Hepatocyte (in vitro differentiated cells): ENCODE measurements around the gene TMC5. TPM values are rescaled to one million over a fixed set of nuclear protein-coding genes. Genes with fewer than 3 reads are reported as not detected.

Source experiments
- DNase-seq: peaks from one replicate; pipeline ENCODE4 v3.0.0-alpha.2; 2016; ENCODE audit warnings: low spot score
- H2AFZ ChIP-seq: fragments of 200-600 bp; sonication (generic); 2 replicates; pipeline ENCODE4 v1.6.0; 2016; ENCODE audit warnings: antibody characterized with exemption, mild to moderate bottlenecking
- H3K27ac ChIP-seq: fragments of 200-600 bp; sonication (generic); 2 replicates; pipeline ENCODE4 v1.5.1; 2016; ENCODE audit warnings: mild to moderate bottlenecking
- H3K27me3 ChIP-seq: fragments of 200-600 bp; sonication (generic); 2 replicates; pipeline ENCODE4 v1.6.1; 2016
- H3K36me3 ChIP-seq: fragments of 200-600 bp; sonication (generic); replicated peaks from 2 replicates; pipeline ENCODE4 v1.5.1; 2016; ENCODE audit warnings: low read depth; ENCODE audit not compliant: insufficient read depth
- H3K4me1 ChIP-seq: fragments of 200-600 bp; sonication (generic); 2 replicates; pipeline ENCODE4 v1.5.1; 2016; ENCODE audit warnings: mild to moderate bottlenecking, moderate library complexity; ENCODE audit not compliant: insufficient read depth
- H3K4me2 ChIP-seq: fragments of 200-600 bp; sonication (generic); 2 replicates; pipeline ENCODE4 v1.6.0; 2016
- H3K4me3 ChIP-seq: fragments of 200-600 bp; sonication (generic); 2 replicates; pipeline ENCODE4 v1.5.1; 2016; ENCODE audit warnings: mild to moderate bottlenecking
- H3K79me2 ChIP-seq: fragments of 200-600 bp; sonication (generic); 2 replicates; pipeline ENCODE4 v1.6.0; 2017; ENCODE audit warnings: mild to moderate bottlenecking
- H3K9me2 ChIP-seq: fragments of 200-600 bp; sonication (generic); replicated peaks from 2 replicates; pipeline ENCODE4 v1.6.0; 2017; ENCODE audit warnings: mild to moderate bottlenecking; ENCODE audit not compliant: insufficient read depth
- H3K9me3 ChIP-seq: fragments of 200-600 bp; sonication (generic); 2 replicates; pipeline ENCODE4 v1.5.1; 2016; ENCODE audit warnings: low read depth, mild to moderate bottlenecking
- H4K20me1 ChIP-seq: fragments of 200-600 bp; sonication (generic); 2 replicates; pipeline ENCODE4 v1.6.0; 2016; ENCODE audit warnings: mild to moderate bottlenecking; ENCODE audit not compliant: insufficient read depth, poor library complexity, severe bottlenecking
- CTCF ChIP-seq: fragments of 200-600 bp; sonication (generic); IDR thresholded peaks from 2 replicates; pipeline ENCODE4 v1.5.1; 2016; ENCODE audit warnings: antibody characterized with exemption, mild to moderate bottlenecking; ENCODE audit not compliant: poor library complexity
- EZH2 ChIP-seq: fragments of 200-600 bp; sonication (generic); IDR thresholded peaks from 2 replicates; pipeline ENCODE4 v1.6.1; 2016; ENCODE audit warnings: antibody characterized with exemption, mild to moderate bottlenecking, borderline replicate concordance
- EZH2phosphoT487 ChIP-seq: fragments of 200-600 bp; sonication (generic); IDR thresholded peaks from one replicate; pipeline ENCODE4 v1.6.1; 2018; ENCODE audit warnings: antibody characterized with exemption, mild to moderate bottlenecking, low read depth, moderate library complexity; ENCODE audit not compliant: unreplicated experiment, severe bottlenecking
- WGBS: methylation state at CpG from one replicate; pipeline ENCODE4 v1.1.6; 2016; ENCODE audit warnings: low lambda C conversion rate; ENCODE audit errors: missing lambda C conversion rate; 5-methylcytosine and 5-hydroxymethylcytosine counted together
- polyA plus RNA-seq: library from polyadenylated mRNA; unstranded; fragments of >200 nt; fragmentation: Nextera tagmentation; extraction: Ambion mirVana; gene quantifications from 2 replicates; pipeline ENCODE4 v1.2.1, GENCODE V29; 2016
- total RNA-seq: library from RNA; depleted of rRNA; stranded (reverse); fragments of >200 nt; gene quantifications from 2 replicates; pipeline ENCODE4 v1.2.3, GENCODE V29; 2014

Gene TMC5
- total and polyA plus RNA-seq, 2 experiments from 2014 or later, result 2.9 to 3.3 TPM

GRCh38 chr16:19458722-19459379, 41.2 kb downstream of the TMC5 start:
- no peak overlapping the region for H3K27ac ChIP-seq
- TF ChIP-seq EZH2 (no peak), CTCF (no peak), EZH2phosphoT487 (no peak)
- H4K20me1 ChIP-seq, result no peaks in the 10 kb centered on the region
- no peak overlapping the region for H3K4me3 ChIP-seq
- H3K36me3 ChIP-seq, result no peaks in the 10 kb centered on the region
- H3K4me1 ChIP-seq, result no peaks in the 10 kb centered on the region
- no peak overlapping the region for H3K4me2 ChIP-seq
- no peaks in the 10 kb centered on the region for H3K9me2 ChIP-seq
- no peaks in the 10 kb centered on the region for H3K27me3 ChIP-seq
- no peak overlapping the region for H2AFZ ChIP-seq
- H3K79me2 ChIP-seq, result no peaks in the 10 kb centered on the region
- H3K9me3 ChIP-seq, result no peaks in the 10 kb centered on the region
- no peak for DNase-seq
- 94% methylated on average over 9 of the region's 9 CpGs for WGBS

GRCh38 chr16:19460397-19460796, 42.7 kb downstream of the TMC5 start:
- 96% methylated on average over 2 of the region's 2 CpGs for WGBS
- TF ChIP-seq CTCF (no peak), EZH2phosphoT487 (no peak), EZH2 (no peak)

GRCh38 chr16:19463468-19464315, 46.0 kb downstream of the TMC5 start:
- no peak overlapping the region for H3K4me3 ChIP-seq
- H3K4me2 ChIP-seq, result no peak overlapping the region
- no peaks in the 10 kb centered on the region for H3K36me3 ChIP-seq
- H3K9me2 ChIP-seq, result no peaks in the 10 kb centered on the region
- H2AFZ ChIP-seq, result no peak overlapping the region
- H3K27ac ChIP-seq, result no peak overlapping the region
- no peak for TF ChIP-seq EZH2
- no peak for TF ChIP-seq EZH2phosphoT487
- TF ChIP-seq CTCF, result no peak
- 85% methylated on average over 12 of the region's 12 CpGs for WGBS
- H3K79me2 ChIP-seq, result no peaks in the 10 kb centered on the region
- no peaks in the 10 kb centered on the region for H4K20me1 ChIP-seq
- H3K4me1 ChIP-seq, result no peaks in the 10 kb centered on the region
- H3K27me3 ChIP-seq, result no peaks in the 10 kb centered on the region
- DNase-seq, result peak; percentile 9
- no peaks in the 10 kb centered on the region for H3K9me3 ChIP-seq

More at GRCh38 chr16:19460397-19460796, 42.7 kb downstream of the TMC5 start:
- H3K4me2 ChIP-seq, result no peak overlapping the region
- DNase-seq, result no peak
- no peaks in the 10 kb centered on the region for H3K36me3 ChIP-seq
- no peak overlapping the region for H2AFZ ChIP-seq
- no peaks in the 10 kb centered on the region for H3K9me3 ChIP-seq
- H3K4me1 ChIP-seq, result no peaks in the 10 kb centered on the region
- no peak overlapping the region for H3K27ac ChIP-seq
- H3K9me2 ChIP-seq, result no peaks in the 10 kb centered on the region
- no peaks in the 10 kb centered on the region for H4K20me1 ChIP-seq
- H3K4me3 ChIP-seq, result no peak overlapping the region
- no peaks in the 10 kb centered on the region for H3K27me3 ChIP-seq
- H3K79me2 ChIP-seq, result no peaks in the 10 kb centered on the region
